NCI-H345 (cell line): ENCODE results near the gene STAU1.
"Not testable (repeated sequence)": the region's sequence is repeated elsewhere in the genome, so short reads cannot be mapped to it uniquely, and the experiment has no call there.

Experiments used
- DNase-seq: peaks from one replicate; lab custom pipeline; 2025; lab: John Stamatoyannopoulos, UW

The STAU1 gene

GRCh38 chr20:49203011-49203410 lies 14.9 kb upstream of the STAU1 start:
- DNase-seq: no peak

- no peak for DNase-seq
Observed at GRCh38 chr20:49199729-49200293, 11.7 kb upstream of the STAU1 start.

- DNase-seq: not testable (repeated sequence)
Observed at GRCh38 chr20:49192944-49193518, 4.9 kb upstream of the STAU1 start.

GRCh38 chr20:49187330-49187850 lies 744 bp downstream of the STAU1 start:
- no peak for DNase-seq

GRCh38 chr20:49186535-49187329 lies 1.4 kb downstream of the STAU1 start:
- DNase-seq: peak; percentile 18

GRCh38 chr20:49185071-49185761 lies 2.9 kb downstream of the STAU1 start:
- DNase-seq: no peak

- DNase-seq: no peak
Observed at GRCh38 chr20:49184691-49185070, 3.5 kb downstream of the STAU1 start.

GRCh38 chr20:49184084-49184501 lies 4.0 kb downstream of the STAU1 start:
- DNase-seq: not testable (repeated sequence)

- DNase-seq: no peak
Observed at GRCh38 chr20:49183444-49183843, 4.7 kb downstream of the STAU1 start.

GRCh38 chr20:49181265-49181877 lies 6.8 kb downstream of the STAU1 start:
- no peak for DNase-seq

- DNase-seq: no peak
Observed at GRCh38 chr20:49179368-49180277, 8.5 kb downstream of the STAU1 start.

GRCh38 chr20:49174183-49174582 lies 14.0 kb downstream of the STAU1 start:
- DNase-seq: no peak

GRCh38 chr20:49172413-49172812 lies 15.7 kb downstream of the STAU1 start:
- no peak for DNase-seq

GRCh38 chr20:49171909-49172308 lies 16.2 kb downstream of the STAU1 start:
- no peak for DNase-seq

GRCh38 chr20:49170714-49171113 lies 17.4 kb downstream of the STAU1 start:
- no peak for DNase-seq

- no peak for DNase-seq
Observed at GRCh38 chr20:49169547-49169946, 18.6 kb downstream of the STAU1 start.

GRCh38 chr20:49168864-49169263 lies 19.3 kb downstream of the STAU1 start:
- not testable (repeated sequence) for DNase-seq

GRCh38 chr20:49167811-49168507 lies 20.2 kb downstream of the STAU1 start:
- no peak for DNase-seq

GRCh38 chr20:49166534-49167449 lies 21.3 kb downstream of the STAU1 start:
- DNase-seq: no peak
